Measurements from ENCODE around the gene CAPN15. TPM values are rescaled to one million over a fixed set of nuclear protein-coding genes. Genes with fewer than 3 reads are reported as not detected.

The CAPN15 gene
- total RNA-seq, 5 donors from 2014 or later (not counting 1 experiment from before 2014, with no cell fraction given) = 61.7 to 89.0 (median 82.7) TPM

DNA sequence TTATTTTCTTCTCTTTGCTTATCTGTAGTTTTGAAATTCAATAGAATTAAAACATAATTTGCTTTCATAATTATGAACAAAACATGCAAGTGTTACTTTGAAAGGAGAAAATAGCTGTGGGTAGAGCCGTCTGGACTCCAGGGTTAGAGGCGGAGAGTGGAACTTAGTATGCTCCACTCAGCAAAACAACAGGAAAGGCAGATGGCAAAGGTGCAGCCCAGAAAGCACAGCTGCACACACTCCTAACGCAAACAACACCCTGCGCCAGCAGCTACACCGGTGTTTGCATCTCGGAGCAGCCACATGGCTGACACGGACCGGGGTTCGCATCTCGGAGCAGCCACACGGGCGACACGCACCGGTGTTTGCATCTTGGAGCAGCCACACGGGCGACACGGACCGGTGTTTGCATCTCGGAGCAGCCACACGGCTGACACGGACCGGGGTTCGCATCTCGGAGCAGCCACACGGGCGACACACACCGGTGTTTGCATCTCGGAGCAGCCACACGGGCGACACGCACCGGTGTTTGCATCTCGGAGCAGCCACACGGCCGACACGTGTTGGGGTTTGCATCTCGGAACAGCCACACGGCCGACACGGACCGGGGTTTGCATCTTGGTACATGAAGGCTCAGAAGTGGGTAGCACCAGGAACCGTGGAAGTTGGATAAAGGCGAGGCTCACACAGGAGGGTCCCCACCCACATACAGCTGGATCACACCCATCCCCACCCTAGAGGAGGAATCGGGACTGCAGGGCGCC lies 12.2 kb upstream of the CAPN15 start:
- Histone ChIP-seq H3K4me3 (ENCODE audit: control insufficient read depth in 1 of 2, extremely low read depth in 1 of 2, low read length in 1 of 2) (no peak overlapping the region), H3K27ac (ENCODE audit: low read length) (no peak overlapping the region), H3K36me3 (ENCODE audit: control insufficient read depth in 2 of 2, extremely low read depth in 1 of 2, insufficient read depth in 1 of 2, low read length in 1 of 2) (peaks cover 10 to 17% of the 10 kb centered on the region in 2 donors), H3K27me3 (replicated peaks in 1 of 2; ENCODE audit: control insufficient read depth in 2 of 2, extremely low read depth in 1 of 2, insufficient read depth in 2 of 2, low read length in 1 of 2) (no peaks in the 10 kb centered on the region), H3K4me1 (ENCODE audit: control insufficient read depth in 1 of 2, extremely low read depth in 1 of 2, insufficient read depth in 2 of 2, low read length in 2 of 2) (no peaks in the 10 kb centered on the region), H3K9me3 (no peaks in the 10 kb centered on the region)
- H3K4me3 Mint-ChIP-seq = no peak overlapping the region
- DNase-seq = no peak
- H3K27ac Mint-ChIP-seq = no peak overlapping the region
- ChIA-PET CTCF (no interaction called here), POLR2A (no interaction called here)
- peaks cover 2% of the 10 kb centered on the region for H3K36me3 Mint-ChIP-seq
- ATAC-seq (replicated peaks in 1 of 4) = no peak
- H3K27me3 Mint-ChIP-seq = no peaks in the 10 kb centered on the region
- no peaks in the 10 kb centered on the region for H3K9me3 Mint-ChIP-seq
- H3K4me1 Mint-ChIP-seq = no peaks in the 10 kb centered on the region
- 96% methylated on average over 41 of the region's 45 CpGs for WGBS (ENCODE audit: insufficient coverage)

DNA sequence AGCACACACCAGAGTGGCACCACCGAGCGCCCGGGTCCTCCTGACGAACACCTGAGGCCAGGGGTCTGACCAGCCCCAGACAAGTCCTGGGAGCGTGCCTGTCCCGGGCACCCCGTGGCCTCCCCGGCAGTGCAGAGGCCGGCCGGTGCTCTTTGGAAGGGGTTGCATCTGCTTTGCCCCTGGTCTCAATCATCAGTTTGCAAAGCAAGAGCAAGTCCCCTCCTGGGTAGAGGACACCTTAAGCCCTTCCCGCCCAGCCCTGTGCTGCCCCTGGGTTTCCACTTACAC lies 11.6 kb upstream of the CAPN15 start:
- no peaks in the 10 kb centered on the region for H3K9me3 ChIP-seq
- Mint-ChIP-seq H3K27me3 (no peaks in the 10 kb centered on the region), H3K4me3 (no peak overlapping the region), H3K36me3 (peaks cover 2% of the 10 kb centered on the region), H3K9me3 (no peaks in the 10 kb centered on the region), H3K27ac (no peak overlapping the region), H3K4me1 (no peaks in the 10 kb centered on the region)
- H3K27ac ChIP-seq (ENCODE audit: low read length) = no peak overlapping the region
- WGBS (ENCODE audit: insufficient coverage) = 99% methylated on average over 10 of the region's 11 CpGs
- no peaks in the 10 kb centered on the region for H3K4me1 ChIP-seq (ENCODE audit: control insufficient read depth in 1 of 2, extremely low read depth in 1 of 2, insufficient read depth in 2 of 2, low read length in 2 of 2)
- peaks cover 0 to 2% of the 10 kb centered on the region in 2 experiments for H3K27me3 ChIP-seq (replicated peaks in 1 of 2; ENCODE audit: control insufficient read depth in 2 of 2, extremely low read depth in 1 of 2, insufficient read depth in 2 of 2, low read length in 1 of 2)
- ChIA-PET POLR2A (no interaction called here), CTCF (no interaction called here)
- peaks cover 10 to 18% of the 10 kb centered on the region in 2 donors for H3K36me3 ChIP-seq (ENCODE audit: control insufficient read depth in 2 of 2, extremely low read depth in 1 of 2, insufficient read depth in 1 of 2, low read length in 1 of 2)
- no peak overlapping the region for H3K4me3 ChIP-seq (ENCODE audit: control insufficient read depth in 1 of 2, extremely low read depth in 1 of 2, low read length in 1 of 2)
- no peak for ATAC-seq (replicated peaks in 1 of 4)
- DNase-seq = no peak

DNA sequence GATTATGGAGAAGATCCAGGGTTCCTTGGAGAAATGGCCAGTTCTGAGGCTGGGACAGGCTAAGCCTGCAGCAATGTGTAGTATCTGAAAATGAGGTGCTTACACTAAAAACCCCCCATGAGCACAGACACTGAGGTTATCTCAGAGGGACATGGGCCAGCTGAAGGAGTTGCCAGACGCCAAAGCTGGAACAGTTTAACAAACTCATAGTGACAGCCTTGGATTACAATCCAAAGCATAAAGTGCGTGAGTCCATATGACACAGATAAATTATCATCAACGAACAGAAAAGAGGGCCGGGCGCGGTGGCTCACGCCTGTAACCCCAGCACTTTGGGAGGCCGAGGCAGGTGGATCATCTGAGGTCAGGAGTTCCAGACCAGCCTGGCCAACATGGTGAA lies 11.2 kb upstream of the CAPN15 start:
- H3K27me3 ChIP-seq (replicated peaks in 1 of 2; ENCODE audit: control insufficient read depth in 2 of 2, extremely low read depth in 1 of 2, insufficient read depth in 2 of 2, low read length in 1 of 2) = peaks cover 0 to 2% of the 10 kb centered on the region in 2 experiments
- Mint-ChIP-seq H3K27ac (no peak overlapping the region), H3K4me3 (no peak overlapping the region), H3K27me3 (no peaks in the 10 kb centered on the region), H3K4me1 (no peaks in the 10 kb centered on the region), H3K9me3 (no peaks in the 10 kb centered on the region), H3K36me3 (peaks cover 2% of the 10 kb centered on the region)
- CTCF ChIA-PET = no interaction called here
- no peaks in the 10 kb centered on the region for H3K4me1 ChIP-seq (ENCODE audit: control insufficient read depth in 1 of 2, extremely low read depth in 1 of 2, insufficient read depth in 2 of 2, low read length in 2 of 2)
- peaks cover 10 to 18% of the 10 kb centered on the region in 2 donors for H3K36me3 ChIP-seq (ENCODE audit: control insufficient read depth in 2 of 2, extremely low read depth in 1 of 2, insufficient read depth in 1 of 2, low read length in 1 of 2)
- H3K27ac ChIP-seq (ENCODE audit: low read length) = no peak overlapping the region
- no peak for DNase-seq
- ATAC-seq (replicated peaks in 1 of 4) = no peak
- 100% methylated on average over 5 of the region's 8 CpGs for WGBS (ENCODE audit: insufficient coverage)
- POLR2A ChIA-PET = no interaction called here
- H3K9me3 ChIP-seq = no peaks in the 10 kb centered on the region
- H3K4me3 ChIP-seq (ENCODE audit: control insufficient read depth in 1 of 2, extremely low read depth in 1 of 2, low read length in 1 of 2) = no peak overlapping the region

DNA sequence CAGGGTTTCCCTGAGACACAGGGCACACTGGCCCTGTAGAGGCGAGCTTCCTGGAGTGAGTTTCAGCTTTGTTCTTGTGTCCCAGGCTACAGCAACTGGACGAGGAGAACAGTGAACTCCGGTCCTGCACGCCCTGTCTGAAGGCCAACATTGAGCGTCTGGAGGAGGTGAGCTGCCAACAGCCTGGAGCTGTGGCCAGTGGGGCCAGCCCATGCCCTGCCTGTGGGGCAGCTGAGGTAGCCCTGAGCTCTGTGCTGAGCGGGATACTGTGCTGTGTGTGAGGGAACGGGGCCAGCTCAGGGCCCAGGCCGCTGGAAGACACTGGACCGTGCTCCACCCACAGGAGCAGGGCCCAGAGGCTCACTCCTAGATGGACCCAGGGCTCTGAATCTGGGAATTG lies 8.7 kb upstream of the CAPN15 start:
- H3K4me1 ChIP-seq (ENCODE audit: control insufficient read depth in 1 of 2, extremely low read depth in 1 of 2, insufficient read depth in 2 of 2, low read length in 2 of 2) = no peaks in the 10 kb centered on the region
- ChIA-PET CTCF (no interaction called here), POLR2A (no interaction called here)
- no peak overlapping the region for H3K4me3 ChIP-seq (ENCODE audit: control insufficient read depth in 1 of 2, extremely low read depth in 1 of 2, low read length in 1 of 2)
- H3K27me3 Mint-ChIP-seq = no peaks in the 10 kb centered on the region
- H3K27me3 ChIP-seq (replicated peaks in 1 of 2; ENCODE audit: control insufficient read depth in 2 of 2, extremely low read depth in 1 of 2, insufficient read depth in 2 of 2, low read length in 1 of 2) = peaks cover 0 to 2% of the 10 kb centered on the region in 2 experiments
- H3K27ac Mint-ChIP-seq = no peak overlapping the region
- 96% methylated on average over 9 of the region's 9 CpGs for WGBS (ENCODE audit: insufficient coverage)
- no peaks in the 10 kb centered on the region for H3K9me3 ChIP-seq
- DNase-seq (no peak), ATAC-seq (replicated peaks in 1 of 4) (no peak)
- H3K9me3 Mint-ChIP-seq = no peaks in the 10 kb centered on the region
- H3K36me3 Mint-ChIP-seq = peaks cover 2% of the 10 kb centered on the region
- H3K36me3 ChIP-seq (ENCODE audit: control insufficient read depth in 2 of 2, extremely low read depth in 1 of 2, insufficient read depth in 1 of 2, low read length in 1 of 2) = peaks cover 10 to 18% of the 10 kb centered on the region in 2 donors
- H3K4me1 Mint-ChIP-seq = peaks cover 0 to 2% (median 0%) of the 10 kb centered on the region in 3 donors
- H3K4me3 Mint-ChIP-seq = no peak overlapping the region
- H3K27ac ChIP-seq (ENCODE audit: low read length) = no peak overlapping the region

DNA sequence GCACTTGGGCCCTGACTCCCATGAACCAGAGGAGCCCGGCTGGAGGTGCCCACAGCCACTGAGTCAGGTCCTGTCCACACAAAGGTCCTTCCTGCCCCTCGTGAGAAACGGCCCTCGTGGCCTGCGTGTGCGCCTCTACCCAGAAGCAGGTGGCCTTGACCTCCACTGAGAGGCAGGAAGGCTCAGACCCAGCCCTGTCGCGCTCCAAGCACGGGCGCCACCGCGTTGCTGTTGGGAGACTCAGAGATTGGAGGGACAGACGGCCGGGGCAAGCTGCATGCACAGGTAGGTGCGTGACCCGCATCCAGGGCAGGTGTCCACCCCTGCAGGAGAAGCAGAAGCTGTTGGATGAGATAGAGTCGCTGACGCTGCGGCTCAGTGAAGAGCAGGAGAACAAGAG lies 8.1 kb upstream of the CAPN15 start:
- Mint-ChIP-seq H3K9me3 (no peaks in the 10 kb centered on the region), H3K27ac (no peak overlapping the region), H3K4me3 (no peak overlapping the region), H3K4me1 (peaks cover 0 to 4% (median 1%) of the 10 kb centered on the region in 3 donors), H3K27me3 (no peaks in the 10 kb centered on the region), H3K36me3 (peaks cover 2% of the 10 kb centered on the region)
- H3K36me3 ChIP-seq (ENCODE audit: control insufficient read depth in 2 of 2, extremely low read depth in 1 of 2, insufficient read depth in 1 of 2, low read length in 1 of 2) = peaks cover 10 to 18% of the 10 kb centered on the region in 2 donors
- H3K27ac ChIP-seq (ENCODE audit: low read length) = no peak overlapping the region
- ATAC-seq (replicated peaks in 1 of 4) (no peak), DNase-seq (no peak)
- no peak overlapping the region for H3K4me3 ChIP-seq (ENCODE audit: control insufficient read depth in 1 of 2, extremely low read depth in 1 of 2, low read length in 1 of 2)
- CTCF ChIA-PET = no interaction called here
- no peaks in the 10 kb centered on the region for H3K9me3 ChIP-seq
- WGBS (ENCODE audit: insufficient coverage) = 95% methylated on average over 18 of the region's 19 CpGs
- peaks cover 0 to under 1% of the 10 kb centered on the region in 2 experiments for H3K4me1 ChIP-seq (ENCODE audit: control insufficient read depth in 1 of 2, extremely low read depth in 1 of 2, insufficient read depth in 2 of 2, low read length in 2 of 2)
- H3K27me3 ChIP-seq (replicated peaks in 1 of 2; ENCODE audit: control insufficient read depth in 2 of 2, extremely low read depth in 1 of 2, insufficient read depth in 2 of 2, low read length in 1 of 2) = peaks cover 0 to 2% of the 10 kb centered on the region in 2 experiments
- POLR2A ChIA-PET = no interaction called here

DNA sequence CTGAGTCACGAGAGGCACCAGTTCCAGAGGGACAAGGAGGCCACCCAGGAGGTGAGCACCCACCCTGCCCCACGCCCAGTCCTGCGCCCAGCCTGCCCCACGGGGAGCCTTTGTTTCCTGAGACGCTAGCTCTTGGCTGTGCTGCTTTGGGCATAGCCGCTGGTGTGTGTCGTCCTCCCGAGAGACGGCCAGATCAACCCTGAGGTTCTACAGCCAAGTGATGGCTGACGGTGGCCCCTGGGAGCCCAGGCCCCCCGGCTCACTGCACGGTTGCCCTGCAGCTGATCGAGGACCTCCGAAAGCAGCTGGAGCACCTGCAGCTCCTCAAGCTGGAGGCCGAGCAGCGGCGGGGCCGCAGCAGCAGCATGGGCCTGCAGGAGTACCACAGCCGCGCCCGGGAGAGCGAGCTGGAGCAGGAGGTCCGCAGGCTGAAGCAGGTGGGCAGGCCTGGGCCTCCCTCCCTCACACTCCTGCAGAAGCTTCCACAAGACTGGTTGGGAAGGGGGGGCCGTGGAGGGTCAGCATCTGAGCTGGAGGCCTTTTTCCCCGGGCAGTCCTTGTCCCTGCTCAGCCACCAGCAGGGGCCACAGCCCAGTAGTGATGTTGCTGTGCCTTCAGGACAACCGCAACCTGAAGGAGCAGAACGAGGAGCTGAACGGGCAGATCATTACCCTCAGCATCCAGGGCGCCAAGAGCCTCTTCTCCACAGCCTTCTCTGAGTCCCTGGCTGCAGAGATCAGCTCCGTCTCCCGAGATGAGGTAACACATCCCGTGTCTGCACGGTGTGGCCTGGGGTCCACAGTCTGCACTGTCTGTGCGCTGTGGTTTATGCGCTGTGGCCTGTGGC lies 7.4 kb upstream of the CAPN15 start:
- Histone ChIP-seq H3K9me3 (no peaks in the 10 kb centered on the region), H3K27ac (ENCODE audit: low read length) (no peak overlapping the region), H3K4me1 (ENCODE audit: control insufficient read depth in 1 of 2, extremely low read depth in 1 of 2, insufficient read depth in 2 of 2, low read length in 2 of 2) (peaks cover 0 to 7% of the 10 kb centered on the region in 2 experiments), H3K27me3 (replicated peaks in 1 of 2; ENCODE audit: control insufficient read depth in 2 of 2, extremely low read depth in 1 of 2, insufficient read depth in 2 of 2, low read length in 1 of 2) (peaks cover 0 to 2% of the 10 kb centered on the region in 2 experiments), H3K36me3 (ENCODE audit: control insufficient read depth in 2 of 2, extremely low read depth in 1 of 2, insufficient read depth in 1 of 2, low read length in 1 of 2) (peaks cover 10 to 16% of the 10 kb centered on the region in 2 donors), H3K4me3 (ENCODE audit: control insufficient read depth in 1 of 2, extremely low read depth in 1 of 2, low read length in 1 of 2) (no peak overlapping the region)
- DNase-seq (no peak), ATAC-seq (replicated peaks in 1 of 4) (no peak)
- WGBS (ENCODE audit: insufficient coverage) = 97% methylated on average over 28 of the region's 35 CpGs
- Mint-ChIP-seq H3K9me3 (no peaks in the 10 kb centered on the region), H3K27ac (no peak overlapping the region), H3K36me3 (no peaks in the 10 kb centered on the region), H3K4me3 (no peak overlapping the region), H3K27me3 (no peaks in the 10 kb centered on the region), H3K4me1 (peaks cover 0 to 6% (median 2%) of the 10 kb centered on the region in 3 donors)
- ChIA-PET POLR2A (no interaction called here), CTCF (no interaction called here)
